K562 (cell line): ENCODE results near the gene ZNF775. TPM values are rescaled to one million over a fixed set of nuclear protein-coding genes. Genes with fewer than 3 reads are reported as not detected.

Source experiments
- ATF7 ChIP-seq: fragments of 450-650 bp; IDR thresholded peaks from 2 replicates; pipeline ENCODE4 v1.7.1; 2014; ENCODE audit warnings: mild to moderate bottlenecking, moderate library complexity
- FOXA3 ChIP-seq, 2 experiments: fragments of 450-650 bp in 1 of 2; sonication (generic) in 1 of 2; formaldehyde crosslinking; IDR thresholded peaks in 1 of 2; conservative IDR thresholded peaks in 1 of 2; 2 replicates each; pipeline versions ENCODE4 v1.4.0 to v1.8.0; 2020 to 2022; ENCODE audit warnings: mild to moderate bottlenecking in 2 of 2, missing genetic modification reagents in 1 of 2
- GATAD2A ChIP-seq: fragments of 450-650 bp; IDR thresholded peaks from 2 replicates; pipeline ENCODE4 v1.6.1; 2017
- HDGF ChIP-seq: fragments of 450-650 bp; IDR thresholded peaks from 2 replicates; pipeline ENCODE4 v1.6.1; 2016
- HNRNPUL1 ChIP-seq: fragments of 200-400 bp; formaldehyde crosslinking; IDR thresholded peaks from 2 replicates; pipeline ENCODE4 v1.6.1; 2017; ENCODE audit warnings: low read length
- HSF4 ChIP-seq: fragments of 250-450 bp; sonication (Bioruptor Pico); IDR thresholded peaks from 2 replicates; pipeline ENCODE4 v2.1.2; 2022; ENCODE audit warnings: mild to moderate bottlenecking, moderate library complexity, borderline replicate concordance
- NR1H2 ChIP-seq: sonication (generic); formaldehyde crosslinking; IDR thresholded peaks from 2 replicates; pipeline ENCODE4 v1.4.0; 2020; ENCODE audit warnings: mild to moderate bottlenecking, missing genetic modification reagents
- PHF8 ChIP-seq: fragments of 200-600 bp; sonication (generic); IDR thresholded peaks from 2 replicates; pipeline ENCODE4 v1.6.1; 2012; ENCODE audit warnings: mixed run types, mild to moderate bottlenecking, inconsistent platforms, low read length, moderate library complexity, borderline replicate concordance
- PHTF2 ChIP-seq: fragments of 250-450 bp; sonication (Bioruptor Pico); IDR thresholded peaks from 2 replicates; pipeline ENCODE4 v1.5.0; 2021; ENCODE audit warnings: mild to moderate bottlenecking
- RB1 ChIP-seq: fragments of 450-650 bp; IDR thresholded peaks from 2 replicates; pipeline ENCODE4 v1.6.1; 2017; ENCODE audit warnings: low read depth, mild to moderate bottlenecking
- SIX5 ChIP-seq, 2 experiments: IDR thresholded peaks; 2 replicates each; pipeline ENCODE4 v1.6.1; 2011; ENCODE audit warnings: low read length in 2 of 2, borderline replicate concordance in 1 of 2, low read depth in 1 of 2, mild to moderate bottlenecking in 1 of 2, moderate library complexity in 1 of 2; ENCODE audit not compliant: insufficient read depth in 1 of 2
- SNRNP70 ChIP-seq: fragments of 200-400 bp; formaldehyde crosslinking; optimal IDR thresholded peaks from 2 replicates; pipeline ENCODE3; 2017; ENCODE audit warnings: low read depth, low read length
- ZBTB40 ChIP-seq, 2 experiments: fragments of 450-650 bp in 1 of 2; sonication (generic) in 1 of 2; formaldehyde crosslinking in 1 of 2; IDR thresholded peaks; 2 replicates each; pipeline versions ENCODE4 v1.7.1 to v1.9.0; 2016 to 2022; ENCODE audit warnings: inconsistent platforms in 1 of 2, mild to moderate bottlenecking in 1 of 2, missing genetic modification reagents in 1 of 2
- ZNF311 ChIP-seq: fragments of 250-450 bp; sonication (Bioruptor Pico); IDR thresholded peaks from 2 replicates; pipeline ENCODE4 v1.4.0; 2020; ENCODE audit warnings: mild to moderate bottlenecking, moderate library complexity
- ZNF512 ChIP-seq: IDR thresholded peaks from 2 replicates; pipeline ENCODE4 v1.6.1; 2016; ENCODE audit warnings: missing genetic modification characterization, missing compliant biosample characterization
- polyA plus RNA-seq, 8 experiments: library from polyadenylated mRNA; depleted of rRNA in 4 of 8; stranded (reverse) in 5 of 8; unstranded in 3 of 8; fragments of >200 nt; fragmentation: Nextera tagmentation in 2 of 8; fragmentation: Illumina TruSeq in 1 of 8; extraction: Ambion mirVana in 2 of 8; extraction: Trizol in 1 of 8; gene quantifications; 2 replicates each; pipeline versions ENCODE4 v1.2.1 to v1.2.3, GENCODE V29; 2011 to 2014; ENCODE audit warnings: inconsistent platforms in 1 of 8, missing spikeins in 1 of 8
- total RNA-seq, 7 experiments: library from RNA; depleted of rRNA in 6 of 7; stranded (reverse); fragments of >200 nt in 6 of 7; fragmentation: Illumina TruSeq in 2 of 7; extraction: Trizol in 2 of 7; gene quantifications; 2 replicates each; pipeline versions ENCODE4 v1.2.1 to v1.2.3, GENCODE V29; 2011 to 2021; ENCODE audit warnings: low replicate concordance in 1 of 7

Gene ZNF775
- total and polyA plus RNA-seq, 9 of the 15 experiments (the other 6 are each of a cell fraction or from before 2014, with no cell fraction given): 0.04 to 18.7 (median 4.9) TPM

GRCh38 chr7:150356265-150356897, 22.7 kb upstream of the ZNF775 start (continued):
- TF ChIP-seq RB1 (0 out of 2 replicates have a peak, but pooled peaks have one; percentile 6), HSF4 (CRISPR knock-in tag) (no peak), ZNF311 (CRISPR knock-in tag) (no peak), HNRNPUL1 (no peak), ZBTB40 (IDR thresholded peaks at IDR 0.05) (0 out of 2 replicates have a peak, but pooled peaks have one; percentile 16), ZBTB40 (CRISPR knock-in tag; IDR thresholded peaks at IDR 0.05) (no peak), FOXA3 (CRISPR knock-in tag; conservative IDR thresholded peaks at IDR 0.05 in 1 of 2, IDR thresholded peaks at IDR 0.05 in 1 of 2) (no peak; a peak in 1 of 4 replicates), SNRNP70 (no peak), ZNF512 (tag) (peak; percentile 47; the same call in 1 of the 2 replicates), ATF7 (no peak), PHTF2 (no peak), NR1H2 (CRISPR knock-in tag) (no peak), GATAD2A (0 out of 2 replicates have a peak, but pooled peaks have one; percentile 57), HDGF (peak; percentile 43; the same call in 1 of the 2 replicates), PHF8 (no peak), SIX5 (IDR thresholded peaks at IDR 0.05; ENCODE audit: borderline replicate concordance in 1 of 2, insufficient read depth in 1 of 2, low read depth in 1 of 2, low read length in 2 of 2) (no peak)
